Endodermal cell (in vitro differentiated cells): ENCODE data around the gene SPECC1. TPM values are rescaled to one million over a fixed set of nuclear protein-coding genes. Genes with fewer than 3 reads are reported as not detected.

ENCODE experiments used
- DNase-seq: peaks from one replicate; pipeline ENCODE4 v3.0.0-alpha.2; 2017
- H3K27ac ChIP-seq: 2 replicates; pipeline ENCODE4 v1.5.1; 2013; ENCODE audit warnings: mild to moderate bottlenecking, low read depth, low read length, moderate library complexity
- H3K27me3 ChIP-seq: 2 replicates; pipeline ENCODE4 v1.6.1; 2013; ENCODE audit warnings: mild to moderate bottlenecking, low read length, moderate library complexity; ENCODE audit not compliant: insufficient read depth, control insufficient read depth, poor library complexity, severe bottlenecking
- H3K36me3 ChIP-seq: 2 replicates; pipeline ENCODE4 v1.7.0; 2013; ENCODE audit warnings: mild to moderate bottlenecking, low read length, moderate library complexity; ENCODE audit not compliant: control insufficient read depth, insufficient read depth
- H3K4me1 ChIP-seq: one replicate; pipeline ENCODE4 v1.7.0; 2013; ENCODE audit warnings: low read length; ENCODE audit not compliant: control insufficient read depth, insufficient read depth
- H3K4me3 ChIP-seq: 2 replicates; pipeline ENCODE4 v1.5.1; 2013; ENCODE audit warnings: mild to moderate bottlenecking, low read length, moderate library complexity
- H3K9ac ChIP-seq: 2 replicates; pipeline ENCODE4 v1.6.1; 2013; ENCODE audit warnings: mild to moderate bottlenecking, low read length, moderate library complexity; ENCODE audit not compliant: poor library complexity, severe bottlenecking; ENCODE audit errors: extremely low read depth
- H3K9me3 ChIP-seq: 2 replicates; pipeline ENCODE4 v1.6.1; 2013; ENCODE audit warnings: mild to moderate bottlenecking, low read length, moderate library complexity; ENCODE audit not compliant: control insufficient read depth
- H3K27ac Mint-ChIP-seq: 2 replicates; pipeline ENCODE4 v1.8.0; 2020; ENCODE audit warnings: mixed read lengths
- H3K27me3 Mint-ChIP-seq: 2 replicates; pipeline ENCODE4 v1.8.0; 2021; ENCODE audit warnings: mild to moderate bottlenecking, mixed read lengths; ENCODE audit not compliant: insufficient read depth
- H3K36me3 Mint-ChIP-seq: 2 replicates; pipeline ENCODE4 v1.8.0; 2020; ENCODE audit warnings: low read depth, mixed read lengths
- H3K4me1 Mint-ChIP-seq: 2 replicates; pipeline ENCODE4 v1.8.0; 2020; ENCODE audit warnings: mixed read lengths
- H3K4me3 Mint-ChIP-seq: 2 replicates; pipeline ENCODE4 v1.8.0; 2020; ENCODE audit warnings: mild to moderate bottlenecking, moderate library complexity, mixed read lengths
- H3K9me3 Mint-ChIP-seq: 2 replicates; pipeline ENCODE4 v1.8.0; 2020; ENCODE audit warnings: mild to moderate bottlenecking, mixed read lengths
- WGBS, 2 experiments: methylation state at CpG; one replicate each; pipeline versions ENCODE4 v1.1.5 to v1.1.7; 2013; ENCODE audit warnings: missing lambda C conversion rate in 2 of 2, mixed read lengths in 1 of 2; ENCODE audit not compliant: insufficient coverage in 1 of 2, insufficient read length in 1 of 2; 5-methylcytosine and 5-hydroxymethylcytosine counted together
- total RNA-seq, 2 donors: library from RNA; stranded (reverse); fragmentation: NEBNext Ultra II Directional in 1 of 2; extraction: Animal tissue kit (Norgen Biotek cat#: 25700) in 1 of 2; gene quantifications; 2 replicates in 1 of 2; 3 replicates in 1 of 2; pipeline ENCODE4 v1.2.1, GENCODE V29; 2021
- TF ChIP-seq, protein P1 (sequence below): fragments of 200-600 bp; sonication (generic); conservative IDR thresholded peaks from 2 replicates; pipeline ENCODE4 v1.5.0; 2021; ENCODE audit warnings: antibody characterized with exemption, mild to moderate bottlenecking

Gene SPECC1
- total RNA-seq, 2 donors from 2014 or later, result 48.7 to 60.6 TPM

- H3K27ac Mint-ChIP-seq, result no peak overlapping the region
- Histone ChIP-seq H3K4me1 (no peaks in the 10 kb centered on the region), H3K9me3 (no peaks in the 10 kb centered on the region), H3K27me3 (no peaks in the 10 kb centered on the region), H3K9ac (no peak overlapping the region), H3K27ac (no peak overlapping the region), H3K4me3 (no peak overlapping the region), H3K36me3 (no peaks in the 10 kb centered on the region)
- H3K4me3 Mint-ChIP-seq, result no peak overlapping the region
- DNase-seq, result no peak
- WGBS, 2 experiments, result 81 to 87% methylated on average over 3 of the region's 3 CpGs
- no peaks in the 10 kb centered on the region for H3K36me3 Mint-ChIP-seq
- no peaks in the 10 kb centered on the region for H3K9me3 Mint-ChIP-seq
- H3K4me1 Mint-ChIP-seq, result no peaks in the 10 kb centered on the region
- TF ChIP-seq, protein P1, sequence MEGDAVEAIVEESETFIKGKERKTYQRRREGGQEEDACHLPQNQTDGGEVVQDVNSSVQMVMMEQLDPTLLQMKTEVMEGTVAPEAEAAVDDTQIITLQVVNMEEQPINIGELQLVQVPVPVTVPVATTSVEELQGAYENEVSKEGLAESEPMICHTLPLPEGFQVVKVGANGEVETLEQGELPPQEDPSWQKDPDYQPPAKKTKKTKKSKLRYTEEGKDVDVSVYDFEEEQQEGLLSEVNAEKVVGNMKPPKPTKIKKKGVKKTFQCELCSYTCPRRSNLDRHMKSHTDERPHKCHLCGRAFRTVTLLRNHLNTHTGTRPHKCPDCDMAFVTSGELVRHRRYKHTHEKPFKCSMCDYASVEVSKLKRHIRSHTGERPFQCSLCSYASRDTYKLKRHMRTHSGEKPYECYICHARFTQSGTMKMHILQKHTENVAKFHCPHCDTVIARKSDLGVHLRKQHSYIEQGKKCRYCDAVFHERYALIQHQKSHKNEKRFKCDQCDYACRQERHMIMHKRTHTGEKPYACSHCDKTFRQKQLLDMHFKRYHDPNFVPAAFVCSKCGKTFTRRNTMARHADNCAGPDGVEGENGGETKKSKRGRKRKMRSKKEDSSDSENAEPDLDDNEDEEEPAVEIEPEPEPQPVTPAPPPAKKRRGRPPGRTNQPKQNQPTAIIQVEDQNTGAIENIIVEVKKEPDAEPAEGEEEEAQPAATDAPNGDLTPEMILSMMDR, result no peak
- no peaks in the 10 kb centered on the region for H3K27me3 Mint-ChIP-seq
These were observed 111.7 kb downstream of the SPECC1 start for GRCh38 chr17:20120836-20121235.

- Mint-ChIP-seq H3K27ac (no peak overlapping the region), H3K36me3 (no peaks in the 10 kb centered on the region), H3K4me1 (peaks cover 2% of the 10 kb centered on the region), H3K27me3 (no peaks in the 10 kb centered on the region), H3K4me3 (no peak overlapping the region), H3K9me3 (no peaks in the 10 kb centered on the region)
- Histone ChIP-seq H3K27ac (no peak overlapping the region), H3K4me3 (no peak overlapping the region), H3K36me3 (no peaks in the 10 kb centered on the region), H3K9me3 (no peaks in the 10 kb centered on the region), H3K27me3 (no peaks in the 10 kb centered on the region), H3K9ac (no peak overlapping the region), H3K4me1 (no peaks in the 10 kb centered on the region)
- DNase-seq, result peak; percentile 95
- TF ChIP-seq, protein P1, result peak; percentile 98
- 71 to 79% methylated on average over 9 to 11 of the region's 11 CpGs for WGBS, 2 experiments
These were observed 112.4 kb downstream of the SPECC1 start for GRCh38 chr17:20121359-20122253.

DNA sequence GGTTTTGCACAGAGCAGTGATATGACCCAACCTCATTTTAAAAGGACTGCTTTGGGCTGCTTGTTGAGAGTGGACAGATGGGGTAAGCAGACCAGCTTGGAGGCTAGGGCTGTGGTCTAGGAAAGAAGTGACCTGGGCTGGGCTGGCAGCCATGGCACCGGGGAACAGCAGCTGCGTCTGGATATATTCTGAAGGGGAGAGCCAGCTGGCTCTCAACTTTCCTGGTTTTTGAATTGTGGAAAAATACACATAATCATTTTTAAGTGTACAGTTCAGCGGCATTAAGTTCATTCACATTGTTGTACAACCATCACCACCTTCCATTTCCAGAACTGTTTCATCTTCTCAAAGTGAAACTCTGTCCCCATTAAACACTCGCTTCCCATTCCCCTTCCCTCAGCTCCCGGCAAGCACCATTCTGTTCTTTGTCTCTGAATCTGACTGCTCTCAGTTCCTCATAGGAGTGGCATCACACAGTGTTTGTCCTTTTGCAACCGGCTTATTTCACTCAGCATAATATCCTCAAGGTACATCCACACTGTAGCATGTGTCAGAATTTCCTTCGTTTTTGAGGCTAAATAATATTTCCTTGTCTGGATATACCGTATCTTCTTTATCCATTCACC is 113.2 kb downstream of the SPECC1 start:
- Histone ChIP-seq H3K27ac (no peak overlapping the region), H3K4me1 (no peaks in the 10 kb centered on the region), H3K36me3 (no peaks in the 10 kb centered on the region), H3K9ac (no peak overlapping the region), H3K27me3 (no peaks in the 10 kb centered on the region), H3K4me3 (no peak overlapping the region), H3K9me3 (no peaks in the 10 kb centered on the region)
- Mint-ChIP-seq H3K36me3 (no peaks in the 10 kb centered on the region), H3K27ac (no peak overlapping the region), H3K27me3 (no peaks in the 10 kb centered on the region), H3K4me1 (peaks cover 4% of the 10 kb centered on the region), H3K4me3 (no peak overlapping the region), H3K9me3 (no peaks in the 10 kb centered on the region)
- no peak for DNase-seq
- 89 to 98% methylated on average over 8 of the region's 8 CpGs for WGBS, 2 experiments
- TF ChIP-seq, protein P1, result no peak
